Heart left ventricle (tissue), 13 donors: ENCODE measurements around the gene AGER.

Experiments
- POLR2A ChIP-seq, 2 donors: fragments of 450-650 bp; IDR thresholded peaks; one replicate each; pipeline ENCODE4 v1.6.1; 2017; ENCODE audit warnings: antibody characterized with exemption in 2 of 2, mild to moderate bottlenecking in 2 of 2, moderate library complexity in 2 of 2
- TF ChIP-seq, protein P1 (sequence below), 12 donors: fragments of 200-600 bp; sonication (generic) in 4 of 12; IDR thresholded peaks; one replicate each; pipeline versions ENCODE4 v1.5.0 to v1.8.0; 2018 to 2022; ENCODE audit warnings: antibody characterized with exemption in 12 of 12, mild to moderate bottlenecking in 5 of 12
- donor health status: ischemic (EF 13 %, LVEDD 7.1; RV severe dilation, severe dysfunction).
- donor health status: DM: no; HTN: yes; CAD: no.
- donor health status: DM: no; HTN: no; CAD: no.
- donor health status: ischemic (EF 25% LVEDD 6.9; RV normal size, moderate dysfunction).
- donor health status: ischemic (EF 25% LVEDD 5.7; RV mildly dilated, moderate dysfunction).
- donor health status: ischemic (EF 35%, LVEDD 5.7; RV mildly dilated, moderate dysfunction).
- donor health status: nonischemic (EF 11% LVEDD 7.7; RV severe dilation, severe dysfunction).
- donor health status: DM: yes; HTN: yes; CAD: no.
- donor health status: PGD.
- donor health status: ischemic (EF 29% LVEDD 5.4; RV normal size, mild dysfunction).
- donor health status: nonischemic (EF 23%, LVEDD 6.1; RV moderate dilation, normal function).

DNA sequence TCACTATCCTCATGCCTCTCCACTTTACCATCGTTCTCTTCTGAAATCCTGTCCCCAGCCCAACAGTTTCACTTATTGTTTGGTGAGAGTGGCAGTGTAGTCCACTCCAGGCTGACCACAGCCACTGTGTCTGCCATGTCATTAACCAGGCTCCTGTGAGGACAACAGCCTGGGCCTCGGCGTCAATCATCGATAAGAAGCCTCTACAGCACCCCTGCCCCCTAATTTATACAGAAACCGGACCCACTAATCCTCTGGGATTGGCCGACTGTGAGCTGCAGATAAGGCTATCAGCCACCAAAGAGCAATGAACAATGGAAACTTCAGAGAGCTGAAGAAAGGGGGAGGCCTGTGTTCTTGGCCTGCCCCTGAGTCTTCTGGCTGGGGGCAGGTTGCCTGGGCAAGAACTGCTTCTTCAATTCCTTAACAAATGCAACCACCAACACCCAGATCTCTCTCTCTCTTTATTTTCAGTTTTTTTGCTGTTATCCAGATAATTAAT lies 16.2 kb downstream of the AGER start:
- TF ChIP-seq, protein P1, sequence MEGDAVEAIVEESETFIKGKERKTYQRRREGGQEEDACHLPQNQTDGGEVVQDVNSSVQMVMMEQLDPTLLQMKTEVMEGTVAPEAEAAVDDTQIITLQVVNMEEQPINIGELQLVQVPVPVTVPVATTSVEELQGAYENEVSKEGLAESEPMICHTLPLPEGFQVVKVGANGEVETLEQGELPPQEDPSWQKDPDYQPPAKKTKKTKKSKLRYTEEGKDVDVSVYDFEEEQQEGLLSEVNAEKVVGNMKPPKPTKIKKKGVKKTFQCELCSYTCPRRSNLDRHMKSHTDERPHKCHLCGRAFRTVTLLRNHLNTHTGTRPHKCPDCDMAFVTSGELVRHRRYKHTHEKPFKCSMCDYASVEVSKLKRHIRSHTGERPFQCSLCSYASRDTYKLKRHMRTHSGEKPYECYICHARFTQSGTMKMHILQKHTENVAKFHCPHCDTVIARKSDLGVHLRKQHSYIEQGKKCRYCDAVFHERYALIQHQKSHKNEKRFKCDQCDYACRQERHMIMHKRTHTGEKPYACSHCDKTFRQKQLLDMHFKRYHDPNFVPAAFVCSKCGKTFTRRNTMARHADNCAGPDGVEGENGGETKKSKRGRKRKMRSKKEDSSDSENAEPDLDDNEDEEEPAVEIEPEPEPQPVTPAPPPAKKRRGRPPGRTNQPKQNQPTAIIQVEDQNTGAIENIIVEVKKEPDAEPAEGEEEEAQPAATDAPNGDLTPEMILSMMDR (IDR thresholded peaks at IDR 0.05): no peak
- no peak for TF ChIP-seq POLR2A (IDR thresholded peaks at IDR 0.05)
